GM18505 (cell line): ENCODE data around the gene DHX35.

ENCODE experiments used
- ATAC-seq: cut with Tn5 transposase; IDR thresholded peaks from one replicate; pipeline ENCODE4 v1.9.1; 2021; ENCODE audit not compliant: unreplicated experiment
- POLR2A ChIP-seq: IDR thresholded peaks from 4 replicates; pipeline ENCODE4 v1.6.1; 2011; ENCODE audit warnings: borderline replicate concordance; ENCODE audit not compliant: insufficient read depth, insufficient read length; ENCODE audit errors: extremely low read depth

Gene DHX35

GRCh38 chr20:39057143-39057542 is 95.0 kb downstream of the DHX35 start:
- TF ChIP-seq POLR2A = no peak
- no peak for ATAC-seq

- no peak for TF ChIP-seq POLR2A
- ATAC-seq = no peak
Observed at GRCh38 chr20:39057911-39058310, 95.8 kb downstream of the DHX35 start.

- TF ChIP-seq POLR2A = no peak
- no peak for ATAC-seq
Observed at GRCh38 chr20:39059036-39059435, 96.9 kb downstream of the DHX35 start.

GRCh38 chr20:39066471-39067242 is 104.5 kb downstream of the DHX35 start:
- TF ChIP-seq POLR2A = no peak
- no peak for ATAC-seq

DNA sequence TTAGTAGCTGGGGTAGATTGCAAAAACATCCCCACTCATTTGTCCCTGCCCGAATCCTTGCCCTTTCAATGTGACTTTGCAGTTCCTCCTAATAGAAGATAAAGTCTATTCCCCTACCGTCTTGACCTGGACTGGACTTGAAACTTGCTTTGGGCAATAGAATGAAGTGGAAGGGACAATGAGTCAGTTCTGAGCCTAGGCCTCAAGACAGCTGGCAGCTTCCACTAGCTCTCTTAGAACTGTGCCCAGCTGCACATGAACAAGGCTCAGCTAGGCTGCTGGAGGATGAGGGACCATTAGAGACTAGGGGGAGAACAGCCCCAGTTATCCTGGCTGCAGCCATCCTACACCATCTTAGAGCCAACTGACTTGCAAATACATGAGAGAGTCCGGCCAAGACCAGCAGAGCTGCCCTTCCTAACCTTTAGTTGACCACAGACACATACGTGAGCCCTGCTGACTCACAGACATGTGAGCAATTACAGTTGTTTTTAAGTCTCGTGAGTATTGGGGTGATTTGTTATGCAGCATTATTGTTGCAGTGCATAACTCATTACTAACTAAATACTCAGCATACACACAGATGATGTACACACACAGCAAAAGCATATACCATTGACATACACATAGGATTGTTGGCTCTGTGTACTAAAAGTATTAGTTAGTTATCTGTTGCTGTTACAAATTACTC is 105.5 kb downstream of the DHX35 start:
- ATAC-seq = no peak

GRCh38 chr20:39069976-39070375 is 107.8 kb downstream of the DHX35 start:
- no peak for ATAC-seq
- TF ChIP-seq POLR2A = no peak

More for the DNA sequence above, 105.5 kb downstream of the DHX35 start:
- TF ChIP-seq POLR2A = no peak

GRCh38 chr20:39070484-39071231 is 108.5 kb downstream of the DHX35 start:
- ATAC-seq = no peak
- no peak for TF ChIP-seq POLR2A

DNA sequence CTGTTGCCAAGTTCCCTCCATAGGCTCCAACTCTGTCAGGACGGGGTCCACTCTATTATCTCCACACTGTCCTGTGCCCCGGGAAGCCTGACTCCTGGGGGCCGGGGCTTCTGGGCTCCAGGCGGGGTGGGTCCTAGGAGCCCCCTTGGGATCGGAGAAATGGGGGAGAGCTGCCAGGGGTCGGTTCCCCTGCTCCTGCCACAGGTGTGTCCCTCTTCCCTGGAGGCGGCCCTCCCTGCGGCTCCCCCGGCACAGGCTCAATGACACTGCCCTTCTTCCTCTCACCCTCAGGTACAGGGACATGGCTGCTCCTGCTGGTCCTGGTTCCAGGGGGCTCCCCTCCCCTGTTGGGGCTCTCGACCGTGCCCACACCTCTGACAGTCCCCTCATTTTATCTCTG is 110.0 kb downstream of the DHX35 start:
- ATAC-seq = no peak
- TF ChIP-seq POLR2A = no peak

GRCh38 chr20:39072653-39073052 is 110.5 kb downstream of the DHX35 start:
- no peak for TF ChIP-seq POLR2A
- ATAC-seq = no peak

DNA sequence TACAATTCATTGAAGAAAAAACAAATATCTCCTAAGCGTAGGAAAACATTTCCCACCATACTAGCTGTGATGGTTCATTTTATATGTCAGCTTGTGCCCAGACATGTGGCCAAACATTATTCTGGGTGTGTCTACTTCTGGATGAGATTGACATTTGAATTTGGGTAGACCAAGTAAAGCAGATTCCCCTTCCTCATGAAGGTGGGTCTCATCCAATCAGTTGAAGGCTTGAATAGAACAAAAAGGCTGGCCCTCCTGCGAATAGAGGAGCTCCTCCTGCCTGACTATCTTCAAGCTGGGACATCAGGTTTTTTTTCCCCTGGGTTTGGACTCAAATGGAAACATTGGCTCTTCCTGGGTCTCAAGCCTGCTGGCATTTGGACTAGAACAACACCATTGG is 113.6 kb downstream of the DHX35 start:
- no peak for TF ChIP-seq POLR2A
- ATAC-seq = no peak

- no peak for ATAC-seq
- no peak for TF ChIP-seq POLR2A
Observed at GRCh38 chr20:39076958-39077357, 114.8 kb downstream of the DHX35 start.

DNA sequence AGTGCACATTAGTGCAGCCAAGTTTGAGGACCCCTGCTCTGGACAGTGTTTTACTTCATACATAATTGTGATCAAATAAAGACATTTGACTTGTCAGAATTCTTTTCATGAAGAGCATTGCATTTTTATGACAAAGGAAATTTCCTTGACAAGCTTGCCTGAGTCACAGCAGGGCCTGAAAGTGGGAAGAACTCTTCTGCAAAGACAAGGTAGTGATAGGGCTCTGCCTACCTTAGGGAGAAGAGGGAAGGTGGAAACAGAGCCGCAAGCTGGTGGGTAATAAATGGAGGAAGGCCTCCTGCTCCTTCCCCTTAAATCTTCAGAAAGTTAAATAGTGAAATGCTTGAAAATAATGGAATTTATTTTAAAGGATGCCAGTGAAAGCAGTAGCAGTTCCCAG is 118.2 kb downstream of the DHX35 start:
- no peak for ATAC-seq
- no peak for TF ChIP-seq POLR2A

GRCh38 chr20:39081255-39081654 is 119.1 kb downstream of the DHX35 start:
- ATAC-seq = no peak

More at GRCh38 chr20:39081255-39081654, 119.1 kb downstream of the DHX35 start:
- no peak for TF ChIP-seq POLR2A
